GM10266 (cell line): ENCODE results near the gene IGF1R.
A peak's percentile ranks its signal among the peaks of the same experiment; 100 is the strongest.

ENCODE experiments used
- DNase-seq: peaks from one replicate; pipeline ENCODE4 v3.0.0; 2012; ENCODE audit errors: extremely low spot score
- CTCF ChIP-seq: IDR thresholded peaks from 2 replicates; pipeline ENCODE4 v1.5.1; 2012; ENCODE audit warnings: mild to moderate bottlenecking, low read depth; ENCODE audit not compliant: control insufficient read depth, insufficient read depth; ENCODE audit errors: missing control alignments

Gene IGF1R

GRCh38 chr15:98876451-98877369 is 228.4 kb downstream of the IGF1R start:
- TF ChIP-seq CTCF = no peak
- no peak for DNase-seq

- TF ChIP-seq CTCF = no peak
- no peak for DNase-seq
Observed at GRCh38 chr15:98878172-98878571, 229.8 kb downstream of the IGF1R start.

GRCh38 chr15:98878862-98879261 is 230.5 kb downstream of the IGF1R start:
- DNase-seq = no peak
- no peak for TF ChIP-seq CTCF

GRCh38 chr15:98881526-98882520 is 233.5 kb downstream of the IGF1R start:
- TF ChIP-seq CTCF = peak; percentile 54
- DNase-seq = peak; percentile 55

GRCh38 chr15:98883478-98883877 is 235.1 kb downstream of the IGF1R start:
- no peak for TF ChIP-seq CTCF
- DNase-seq = no peak

- DNase-seq = no peak
- no peak for TF ChIP-seq CTCF
Observed at GRCh38 chr15:98884894-98885293, 236.6 kb downstream of the IGF1R start.
